NCI-H128 (cell line): ENCODE data around the gene IZUMO1R.
"Not testable (repeated sequence)": the region's sequence is repeated elsewhere in the genome, so short reads cannot be mapped to it uniquely, and the experiment has no call there.

ENCODE experiments used
- DNase-seq: peaks from one replicate; lab custom pipeline; 2025; ENCODE audit not compliant: unreplicated experiment; lab: John Stamatoyannopoulos, UW

The IZUMO1R gene

DNA sequence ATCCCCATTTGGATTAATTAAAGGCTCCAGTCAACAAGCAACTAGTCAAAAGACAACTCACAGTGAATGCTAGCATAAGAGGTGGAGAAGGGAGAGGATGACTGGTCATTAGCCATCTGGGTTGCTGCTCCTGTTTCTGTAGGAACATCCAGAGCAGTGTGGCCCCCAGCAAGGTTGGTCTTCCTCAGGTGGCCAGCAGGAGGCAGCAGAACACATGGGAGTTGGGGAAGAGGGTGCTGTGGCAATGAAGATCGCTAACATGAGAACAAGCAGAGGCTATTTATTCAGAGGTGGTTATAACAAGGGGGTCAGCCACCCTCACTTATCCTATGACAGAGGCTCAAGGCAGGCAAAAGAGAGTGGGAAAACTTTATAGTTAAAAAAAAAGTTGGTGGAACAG, 21.3 kb downstream of the IZUMO1R start:
- DNase-seq, result no peak

DNA sequence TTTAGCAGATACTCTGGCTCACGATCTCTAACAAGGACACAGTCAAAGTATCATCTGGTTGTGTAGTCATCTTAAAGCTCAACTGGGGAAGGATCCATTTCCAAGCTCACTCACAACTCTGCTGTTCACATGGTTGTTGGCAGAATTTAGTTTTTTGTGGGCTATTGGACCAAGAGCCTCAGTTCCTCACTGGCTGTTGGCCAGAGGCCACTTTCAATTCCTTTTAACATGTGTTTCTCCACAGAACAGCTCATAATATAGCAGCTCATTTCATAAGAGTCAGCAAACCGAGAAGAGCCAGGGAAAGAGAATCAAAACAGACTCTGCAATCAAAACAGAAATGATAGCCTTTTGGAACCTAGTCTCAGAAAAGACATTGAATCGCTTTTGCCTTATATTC, 22.6 kb downstream of the IZUMO1R start:
- no peak for DNase-seq

DNA sequence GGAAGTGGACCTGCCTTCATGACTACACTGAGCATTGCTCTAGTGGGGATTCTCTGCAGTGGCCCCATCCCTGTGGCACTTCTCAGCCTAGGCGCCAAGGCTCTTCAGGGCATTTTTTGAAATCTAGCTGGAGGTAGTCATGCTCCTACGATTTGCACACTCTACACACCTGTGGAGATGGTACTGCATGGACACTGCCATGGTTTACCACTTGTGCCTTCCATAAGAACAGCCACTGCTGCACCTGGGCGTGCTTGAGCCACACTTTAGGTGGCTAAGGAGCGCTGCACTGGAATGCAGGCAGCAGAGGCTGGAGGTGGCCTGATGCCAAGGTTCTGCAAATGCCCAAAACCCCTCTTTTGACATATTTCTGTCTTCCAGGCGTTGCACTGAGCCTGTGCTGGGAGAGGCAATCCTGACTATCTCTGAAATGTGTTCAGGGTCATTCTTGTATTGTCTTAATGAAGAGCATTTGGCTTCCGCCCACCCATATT, 24.3 kb downstream of the IZUMO1R start:
- DNase-seq, result no peak

DNA sequence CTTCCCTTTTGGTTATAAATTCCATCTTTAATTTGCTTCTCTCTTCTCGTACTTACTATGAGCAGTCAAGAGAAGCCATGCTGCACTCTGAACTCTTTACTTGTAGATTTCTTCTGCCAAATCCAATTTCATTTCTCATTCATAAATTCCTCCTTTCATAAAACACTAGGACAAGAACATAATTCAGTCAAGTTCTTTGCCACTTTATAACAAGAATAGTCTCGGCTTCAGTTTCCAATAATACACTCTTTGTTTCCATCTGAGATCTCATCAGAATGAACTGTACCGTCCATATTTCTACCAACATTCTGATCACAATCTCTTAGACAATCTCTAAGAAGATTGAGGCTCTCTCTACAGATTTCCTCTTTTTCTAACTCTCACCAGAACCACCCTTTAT, 25.1 kb downstream of the IZUMO1R start:
- DNase-seq, result no peak

DNA sequence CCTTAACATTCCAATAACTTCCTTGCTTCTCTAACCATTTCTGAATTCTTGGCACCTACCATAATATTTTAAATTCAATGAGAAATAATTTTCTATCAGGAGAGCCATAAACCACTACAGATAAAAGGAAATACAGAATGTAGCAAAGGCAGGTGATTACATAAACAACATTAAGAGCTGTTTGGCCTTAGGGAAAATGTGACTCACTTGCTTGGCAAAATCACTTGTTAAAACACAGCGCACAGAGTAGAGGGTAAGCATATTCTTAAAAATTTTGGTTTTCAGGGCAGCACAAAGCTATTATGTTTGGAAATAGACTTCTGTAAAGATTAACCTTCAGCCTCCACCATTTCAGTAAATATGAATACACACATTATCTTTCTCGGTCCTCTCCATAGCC, 26.4 kb downstream of the IZUMO1R start:
- no peak for DNase-seq

GRCh38 chr11:94332814-94333213, 28.4 kb downstream of the IZUMO1R start:
- no peak for DNase-seq

DNA sequence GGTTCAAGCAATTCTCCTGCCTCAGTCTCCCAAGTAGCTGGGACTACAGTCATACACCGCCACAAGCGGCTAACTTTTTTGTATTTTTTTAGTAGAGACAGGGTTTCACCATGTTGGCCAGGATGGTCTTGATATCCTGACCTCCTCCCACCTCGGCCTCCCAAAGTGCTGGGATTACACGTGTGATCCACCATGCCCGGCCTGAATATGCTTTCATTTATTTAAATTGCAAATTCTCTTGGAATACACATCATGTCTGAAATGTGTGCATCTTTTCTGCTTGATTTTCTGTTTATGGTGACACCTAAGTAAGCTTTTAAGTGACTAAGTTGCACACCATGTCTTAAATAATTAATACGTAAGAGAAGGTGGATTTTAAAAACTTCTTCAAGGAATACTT, 31.7 kb downstream of the IZUMO1R start:
- DNase-seq, result no peak

- no peak for DNase-seq
Measured at GRCh38 chr11:94338651-94339050, 34.3 kb downstream of the IZUMO1R start.

- no peak for DNase-seq
Measured at GRCh38 chr11:94342250-94342649, 37.9 kb downstream of the IZUMO1R start.

DNA sequence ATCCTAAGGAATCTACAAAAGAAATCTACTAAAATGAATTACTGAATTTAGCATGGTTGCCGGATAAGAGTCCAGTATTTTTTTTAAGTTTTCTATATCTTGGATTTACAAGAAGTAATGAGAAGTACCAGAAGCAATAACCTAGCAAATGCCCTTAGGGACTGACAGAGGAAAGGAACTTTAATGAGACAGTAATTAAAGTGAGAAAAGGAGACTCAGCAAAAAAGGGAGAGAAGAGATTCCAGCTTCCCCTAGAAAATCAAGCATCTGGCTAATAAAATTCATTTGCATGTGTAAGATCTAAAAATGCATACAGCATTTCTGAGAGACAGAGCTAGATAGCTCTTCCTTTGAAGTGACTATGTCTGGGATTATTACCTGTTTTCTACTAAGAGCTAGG, 39.1 kb downstream of the IZUMO1R start:
- no peak for DNase-seq

DNA sequence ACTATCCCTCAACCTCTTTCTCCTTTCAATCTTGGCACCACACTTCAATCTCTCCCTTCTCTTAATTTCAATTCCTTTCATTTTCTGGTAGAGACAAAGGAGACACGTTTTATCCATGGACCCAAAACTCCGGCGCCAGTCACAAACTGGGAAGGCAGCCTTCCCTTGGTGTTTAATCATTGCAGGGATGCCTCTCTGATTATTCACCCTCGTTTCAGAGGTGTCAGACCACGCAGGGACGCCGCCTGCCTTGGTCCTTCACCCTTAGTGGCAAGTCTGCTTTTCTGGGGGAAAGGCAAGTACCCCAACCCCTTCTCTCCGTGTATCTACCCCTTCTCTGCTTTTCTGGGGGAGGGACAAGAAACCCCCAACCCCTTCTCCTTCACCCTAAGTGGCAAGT, 41.9 kb downstream of the IZUMO1R start:
- DNase-seq, result not testable (repeated sequence)

- not testable (repeated sequence) for DNase-seq
Measured at GRCh38 chr11:94350850-94351563, 46.6 kb downstream of the IZUMO1R start.
